ENCODE measurements around the gene SOX6. TPM values are rescaled to one million over a fixed set of nuclear protein-coding genes. Genes with fewer than 3 reads are reported as not detected.

The SOX6 gene
- total RNA-seq, 4 donors from 2014 or later: 1.6 to 22.7 (median 6.9) TPM

- Histone ChIP-seq H3K4me3 (no peak overlapping the region), H3K36me3 (no peaks in the 10 kb centered on the region), H3K27me3 (no peaks in the 10 kb centered on the region), H3K4me1 (peaks cover 0 to 26% (median 11%) of the 10 kb centered on the region in 4 donors), H3K27ac (no peak overlapping the region), H3K9me3 (no peaks in the 10 kb centered on the region)
- in situ Hi-C loops (cut with MboI; ENCODE audit: low pct_ligation_motif_present in 1 of 4, low pct_unique_long_range_greater_than_20kb in 1 of 4, low sequenced_read_pairs in 3 of 4) (no loop called here), intact Hi-C loops (cut with DNase I; ENCODE audit: low total_unique reads) (no loop called here)
- no peak for DNase-seq
- TF ChIP-seq POLR2AphosphoS5 (IDR thresholded peaks at IDR 0.05): no peak
- TF ChIP-seq POLR2A (IDR thresholded peaks at IDR 0.05): no peak
- TF ChIP-seq CTCF (IDR thresholded peaks at IDR 0.05): no peak
- TF ChIP-seq EP300 (IDR thresholded peaks at IDR 0.05; ENCODE audit: low read depth): no peak
- WGBS, 2 donors (ENCODE audit: low coverage in 1 of 2): 65 to 82% methylated on average over 2 of the region's 2 CpGs
Observed at GRCh38 chr11:16276251-16276650, 80.1 kb downstream of the SOX6 start.

GRCh38 chr11:16271258-16271657 is 85.1 kb downstream of the SOX6 start:
- no peak for DNase-seq
- no peak overlapping the region for H3K27ac ChIP-seq
- no peak overlapping the region for H3K4me3 ChIP-seq
- H3K9me3 ChIP-seq: peaks cover 2 to 4% of the 10 kb centered on the region in 2 donors
- TF ChIP-seq POLR2AphosphoS5 (IDR thresholded peaks at IDR 0.05) (no peak), POLR2A (IDR thresholded peaks at IDR 0.05) (no peak), CTCF (IDR thresholded peaks at IDR 0.05) (no peak)
- in situ Hi-C loops (cut with MboI; ENCODE audit: low pct_ligation_motif_present in 1 of 4, low pct_unique_long_range_greater_than_20kb in 1 of 4, low sequenced_read_pairs in 3 of 4) (no loop called here), intact Hi-C loops (cut with DNase I; ENCODE audit: low total_unique reads) (no loop called here)
- H3K4me1 ChIP-seq: no peaks in the 10 kb centered on the region
- H3K27me3 ChIP-seq: no peaks in the 10 kb centered on the region
- 14 to 47% methylated on average over 1 of the region's 1 CpG for WGBS, 2 donors (ENCODE audit: low coverage in 1 of 2)
- no peaks in the 10 kb centered on the region for H3K36me3 ChIP-seq

- H3K27me3 ChIP-seq: no peaks in the 10 kb centered on the region
- H3K4me3 ChIP-seq: no peak overlapping the region
- H3K4me1 ChIP-seq: peaks cover 0 to 20% (median 0%) of the 10 kb centered on the region in 4 donors
- in situ Hi-C loops (cut with MboI; ENCODE audit: low pct_ligation_motif_present in 1 of 4, low pct_unique_long_range_greater_than_20kb in 1 of 4, low sequenced_read_pairs in 3 of 4): no loop called here
- no peak for DNase-seq
- H3K27ac ChIP-seq: no peak overlapping the region
- intact Hi-C loops (cut with DNase I; ENCODE audit: low total_unique reads): no loop called here
- peaks cover 2 to 4% of the 10 kb centered on the region in 2 donors for H3K9me3 ChIP-seq
- TF ChIP-seq CTCF (IDR thresholded peaks at IDR 0.05): no peak
- TF ChIP-seq POLR2A (IDR thresholded peaks at IDR 0.05): no peak
- no peak for TF ChIP-seq POLR2AphosphoS5 (IDR thresholded peaks at IDR 0.05)
- TF ChIP-seq EP300 (IDR thresholded peaks at IDR 0.05; ENCODE audit: low read depth): no peak
- no peaks in the 10 kb centered on the region for H3K36me3 ChIP-seq
Observed at GRCh38 chr11:16266021-16266420, 90.3 kb downstream of the SOX6 start.

DNA sequence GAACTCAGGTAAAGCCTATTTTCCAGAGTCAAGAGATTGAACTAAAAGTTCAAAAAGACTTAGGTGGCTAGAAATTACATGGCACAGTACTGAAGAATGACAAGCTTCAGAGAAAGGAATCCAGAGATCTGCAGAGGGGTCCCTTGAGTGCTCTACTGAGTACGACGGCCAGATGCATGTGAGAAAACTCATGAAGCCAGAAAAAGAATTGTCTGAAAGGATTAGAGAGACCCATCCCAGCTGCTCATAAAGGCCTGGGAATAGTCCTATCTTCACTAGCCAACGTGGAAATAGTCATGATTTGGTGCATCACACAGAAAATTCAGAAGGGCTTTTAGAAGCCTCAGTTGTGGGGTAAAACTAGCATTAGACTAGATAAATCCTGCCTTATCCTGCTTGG is 91.3 kb downstream of the SOX6 start:
- WGBS, 2 donors (ENCODE audit: low coverage in 1 of 2): 68 to 77% methylated on average over 3 of the region's 3 CpGs
- DNase-seq: no peak
- Histone ChIP-seq H3K4me1 (peaks cover 0 to 20% (median 0%) of the 10 kb centered on the region in 4 donors), H3K4me3 (no peak overlapping the region), H3K27ac (no peak overlapping the region), H3K27me3 (no peaks in the 10 kb centered on the region), H3K36me3 (no peaks in the 10 kb centered on the region), H3K9me3 (peaks cover 2 to 4% of the 10 kb centered on the region in 2 donors)
- in situ Hi-C loops (cut with MboI; ENCODE audit: low pct_ligation_motif_present in 1 of 4, low pct_unique_long_range_greater_than_20kb in 1 of 4, low sequenced_read_pairs in 3 of 4) (no loop called here), intact Hi-C loops (cut with DNase I; ENCODE audit: low total_unique reads) (no loop called here)
- TF ChIP-seq CTCF (IDR thresholded peaks at IDR 0.05): no peak
- TF ChIP-seq EP300 (IDR thresholded peaks at IDR 0.05; ENCODE audit: low read depth): no peak
- TF ChIP-seq POLR2AphosphoS5 (IDR thresholded peaks at IDR 0.05): no peak
- no peak for TF ChIP-seq POLR2A (IDR thresholded peaks at IDR 0.05)
